Astrocyte of the cerebellum (primary cell): Measurements from ENCODE around the gene SREBF1.
A peak's percentile ranks its signal among the peaks of the same experiment; 100 is the strongest.

Experiments used
- DNase-seq: peaks from one replicate; pipeline ENCODE4 v3.0.0-alpha.2; 2011; ENCODE audit warnings: low read depth
- H3K4me3 ChIP-seq: 2 replicates; pipeline ENCODE4 v1.5.1; 2011; ENCODE audit warnings: mild to moderate bottlenecking, low read depth, low read length, moderate library complexity
- in situ Hi-C: cut with HindIII; loops from 2 replicates; pipeline ENCODE4 v1.10.0; 2017; ENCODE audit warnings: low sequenced_read_pairs
- TF ChIP-seq, protein P1 (sequence below): IDR thresholded peaks from 2 replicates; pipeline ENCODE4 v1.5.1; 2012; ENCODE audit warnings: low read length, low read depth, moderate library complexity, mild to moderate bottlenecking; ENCODE audit errors: missing control alignments

Gene SREBF1

GRCh38 chr17:17837380-17837821 is 615 bp upstream of the SREBF1 start:
- peak overlapping the region; percentile 82 for H3K4me3 ChIP-seq
- no peak for DNase-seq
- in situ Hi-C loops: no loop called here
- TF ChIP-seq, protein P1, sequence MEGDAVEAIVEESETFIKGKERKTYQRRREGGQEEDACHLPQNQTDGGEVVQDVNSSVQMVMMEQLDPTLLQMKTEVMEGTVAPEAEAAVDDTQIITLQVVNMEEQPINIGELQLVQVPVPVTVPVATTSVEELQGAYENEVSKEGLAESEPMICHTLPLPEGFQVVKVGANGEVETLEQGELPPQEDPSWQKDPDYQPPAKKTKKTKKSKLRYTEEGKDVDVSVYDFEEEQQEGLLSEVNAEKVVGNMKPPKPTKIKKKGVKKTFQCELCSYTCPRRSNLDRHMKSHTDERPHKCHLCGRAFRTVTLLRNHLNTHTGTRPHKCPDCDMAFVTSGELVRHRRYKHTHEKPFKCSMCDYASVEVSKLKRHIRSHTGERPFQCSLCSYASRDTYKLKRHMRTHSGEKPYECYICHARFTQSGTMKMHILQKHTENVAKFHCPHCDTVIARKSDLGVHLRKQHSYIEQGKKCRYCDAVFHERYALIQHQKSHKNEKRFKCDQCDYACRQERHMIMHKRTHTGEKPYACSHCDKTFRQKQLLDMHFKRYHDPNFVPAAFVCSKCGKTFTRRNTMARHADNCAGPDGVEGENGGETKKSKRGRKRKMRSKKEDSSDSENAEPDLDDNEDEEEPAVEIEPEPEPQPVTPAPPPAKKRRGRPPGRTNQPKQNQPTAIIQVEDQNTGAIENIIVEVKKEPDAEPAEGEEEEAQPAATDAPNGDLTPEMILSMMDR: no peak

- peak; percentile 82 for DNase-seq
- H3K4me3 ChIP-seq: peak overlapping the region; percentile 82
- TF ChIP-seq, protein P1: no peak
- in situ Hi-C loops: no loop called here
Observed at GRCh38 chr17:17836250-17836817, 452 bp downstream of the SREBF1 start.

- in situ Hi-C loops: no loop called here
- no peak for DNase-seq
- peak overlapping the region; percentile 82 for H3K4me3 ChIP-seq
- TF ChIP-seq, protein P1: no peak
Observed at GRCh38 chr17:17835415-17836249, 1.2 kb downstream of the SREBF1 start.

DNA sequence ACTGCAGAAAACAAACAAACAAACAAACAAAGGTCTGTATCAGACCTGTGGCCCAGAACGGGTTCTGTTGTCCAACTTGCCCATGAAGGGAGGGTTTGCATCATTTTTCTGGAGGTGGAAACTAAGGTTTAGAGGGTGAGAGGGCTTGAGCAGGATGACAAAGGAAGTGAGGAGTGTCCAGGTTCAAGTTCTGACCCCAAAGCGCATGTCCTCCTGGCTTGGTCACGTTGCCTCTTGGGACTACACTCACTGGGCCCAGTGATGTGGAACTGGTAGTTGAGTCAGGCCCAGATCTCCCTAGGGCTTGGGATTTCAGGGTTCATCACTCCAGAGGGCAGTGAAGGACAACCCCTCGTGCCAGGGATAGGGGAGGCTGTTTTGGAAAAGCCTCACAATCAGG is 1.8 kb downstream of the SREBF1 start:
- H3K4me3 ChIP-seq: peak overlapping the region; percentile 82
- in situ Hi-C loops: no loop called here
- DNase-seq: no peak
- TF ChIP-seq, protein P1: no peak

- no peak for DNase-seq
- H3K4me3 ChIP-seq: no peak overlapping the region
- TF ChIP-seq, protein P1: no peak
- in situ Hi-C loops: no loop called here
Observed at GRCh38 chr17:17833658-17834357, 3.0 kb downstream of the SREBF1 start.

GRCh38 chr17:17832032-17832363 is 4.8 kb downstream of the SREBF1 start:
- no peak overlapping the region for H3K4me3 ChIP-seq
- DNase-seq: no peak
- TF ChIP-seq, protein P1: no peak
- in situ Hi-C loops: no loop called here
